H9 (cell line): ENCODE results near the gene AJAP1. TPM values are rescaled to one million over a fixed set of nuclear protein-coding genes. Genes with fewer than 3 reads are reported as not detected.

Experiments
- DNase-seq: peaks from one replicate; pipeline ENCODE4 v3.0.0-alpha.2; 2017
- H2AFZ ChIP-seq: one replicate; pipeline ENCODE4 v1.6.1; 2013; ENCODE audit warnings: mild to moderate bottlenecking, low read length, control low read depth, moderate library complexity
- H2AK5ac ChIP-seq: 2 replicates; pipeline ENCODE4 v1.6.1; 2013; ENCODE audit warnings: low read length, control low read depth, mixed read lengths; ENCODE audit not compliant: insufficient read length
- H2BK120ac ChIP-seq: one replicate; pipeline ENCODE4 v1.6.1; 2013; ENCODE audit warnings: low read depth, mild to moderate bottlenecking, low read length, control low read depth, inconsistent platforms; ENCODE audit not compliant: poor library complexity, severe bottlenecking
- H2BK12ac ChIP-seq: 2 replicates; pipeline ENCODE4 v1.6.1; 2013; ENCODE audit warnings: low read length, control low read depth, mixed read lengths, low read depth; ENCODE audit not compliant: insufficient read length
- H2BK15ac ChIP-seq: 2 replicates; pipeline ENCODE4 v1.6.1; 2013; ENCODE audit warnings: low read depth, low read length, control low read depth
- H2BK20ac ChIP-seq: one replicate; pipeline ENCODE4 v1.6.1; 2013; ENCODE audit warnings: low read depth, mild to moderate bottlenecking, low read length, control low read depth, inconsistent platforms; ENCODE audit not compliant: poor library complexity, severe bottlenecking
- H2BK5ac ChIP-seq: 2 replicates; pipeline ENCODE4 v1.6.1; 2013; ENCODE audit warnings: low read length, control low read depth, mixed read lengths; ENCODE audit not compliant: insufficient read length
- H3K14ac ChIP-seq: 2 replicates; pipeline ENCODE4 v1.6.1; 2013; ENCODE audit warnings: low read length, control low read depth; ENCODE audit not compliant: insufficient read depth
- H3K18ac ChIP-seq: 2 replicates; pipeline ENCODE4 v1.6.1; 2013; ENCODE audit warnings: low read depth, mild to moderate bottlenecking, mixed read lengths, low read length, control low read depth; ENCODE audit not compliant: insufficient read length
- H3K23ac ChIP-seq: 2 replicates; pipeline ENCODE4 v1.6.1; 2013; ENCODE audit warnings: low read length, control low read depth, mixed read lengths, low read depth; ENCODE audit not compliant: insufficient read length
- H3K23me2 ChIP-seq: 2 replicates; pipeline ENCODE4 v1.6.1; 2013; ENCODE audit warnings: low read depth, mild to moderate bottlenecking, mixed read lengths, low read length, control low read depth; ENCODE audit not compliant: insufficient read length, poor library complexity, severe bottlenecking
- H3K27ac ChIP-seq: 2 replicates; pipeline ENCODE4 v1.5.1; 2013; ENCODE audit warnings: low read length, control low read depth, mixed read lengths, low read depth; ENCODE audit not compliant: insufficient read length
- H3K27me3 ChIP-seq: 2 replicates; pipeline ENCODE4 v1.6.1; 2013; ENCODE audit warnings: low read length, control low read depth, inconsistent platforms; ENCODE audit not compliant: insufficient read depth
- H3K4ac ChIP-seq: 2 replicates; pipeline ENCODE4 v1.6.1; 2013; ENCODE audit warnings: low read depth, mild to moderate bottlenecking, control low read depth, inconsistent platforms, low read length, moderate library complexity
- H3K4me1 ChIP-seq: 2 replicates; pipeline ENCODE4 v1.6.1; 2013; ENCODE audit warnings: low read length, control low read depth, inconsistent platforms; ENCODE audit not compliant: insufficient read depth
- H3K4me2 ChIP-seq: 2 replicates; pipeline ENCODE4 v1.6.1; 2013; ENCODE audit warnings: low read length, control low read depth, mixed read lengths; ENCODE audit not compliant: insufficient read length, insufficient read depth
- H3K56ac ChIP-seq: 2 replicates; pipeline ENCODE4 v1.6.1; 2013; ENCODE audit warnings: low read depth, mild to moderate bottlenecking, mixed read lengths, low read length, control low read depth; ENCODE audit not compliant: insufficient read length
- H3K79me1 ChIP-seq: 2 replicates; pipeline ENCODE4 v1.6.1; 2013; ENCODE audit warnings: low read depth, mild to moderate bottlenecking, moderate library complexity, low read length, control low read depth, inconsistent platforms; ENCODE audit not compliant: insufficient read depth, poor library complexity, severe bottlenecking
- H3K79me2 ChIP-seq: 2 replicates; pipeline ENCODE4 v1.6.1; 2013; ENCODE audit warnings: low read length, control low read depth, inconsistent platforms; ENCODE audit not compliant: insufficient read depth
- H3K9ac ChIP-seq: 2 replicates; pipeline ENCODE4 v1.6.1; 2013; ENCODE audit warnings: low read length, control low read depth, mixed read lengths; ENCODE audit not compliant: insufficient read length; ENCODE audit errors: extremely low read depth
- H3K9me3 ChIP-seq: one replicate; pipeline ENCODE4 v1.6.1; 2013; ENCODE audit warnings: low read depth, low read length, inconsistent platforms; ENCODE audit not compliant: control insufficient read depth
- H3T11ph ChIP-seq: one replicate; pipeline ENCODE4 v1.6.1; 2013; ENCODE audit warnings: mild to moderate bottlenecking, low read length, control low read depth, inconsistent platforms
- H4K20me1 ChIP-seq: one replicate; pipeline ENCODE4 v1.6.1; 2013; ENCODE audit not compliant: control insufficient read depth, insufficient read length, insufficient read depth
- H4K5ac ChIP-seq: 2 replicates; pipeline ENCODE4 v1.6.1; 2013; ENCODE audit warnings: low read depth, mild to moderate bottlenecking, mixed read lengths, low read length, control low read depth; ENCODE audit not compliant: insufficient read length
- H4K8ac ChIP-seq: replicated peaks from 2 replicates; pipeline ENCODE4 v1.6.1; 2013; ENCODE audit warnings: low read length, control low read depth, mixed read lengths, low read depth; ENCODE audit not compliant: insufficient read length
- H4K91ac ChIP-seq: 2 replicates; pipeline ENCODE4 v1.6.1; 2013; ENCODE audit warnings: low read depth, mild to moderate bottlenecking, moderate library complexity, mixed read lengths, low read length, control low read depth; ENCODE audit not compliant: insufficient read length
- H3K27ac Mint-ChIP-seq, 3 experiments: 2 replicates in 2 of 3; 3 replicates in 1 of 3; pipeline ENCODE4 v1.8.0; 2020 to 2021; ENCODE audit warnings: mixed read lengths in 3 of 3, mild to moderate bottlenecking in 1 of 3, moderate library complexity in 1 of 3
- H3K27me3 Mint-ChIP-seq: 2 replicates; pipeline ENCODE4 v1.8.0; 2021; ENCODE audit warnings: low read depth, mild to moderate bottlenecking, moderate library complexity, mixed read lengths
- H3K36me3 Mint-ChIP-seq, 3 experiments: 2 replicates in 2 of 3; 3 replicates in 1 of 3; pipeline ENCODE4 v1.8.0; 2020 to 2021; ENCODE audit warnings: low read depth in 3 of 3, mixed read lengths in 3 of 3; ENCODE audit not compliant: insufficient read depth in 1 of 3
- H3K4me1 Mint-ChIP-seq, 2 experiments: 2 replicates each; pipeline ENCODE4 v1.8.0; 2020; ENCODE audit warnings: mixed read lengths in 2 of 2
- H3K4me3 Mint-ChIP-seq, 2 experiments: 2 replicates in 1 of 2; 3 replicates in 1 of 2; pipeline ENCODE4 v1.8.0; 2020 to 2021; ENCODE audit warnings: mild to moderate bottlenecking in 2 of 2, mixed read lengths in 2 of 2, moderate library complexity in 1 of 2
- H3K9me3 Mint-ChIP-seq, 2 experiments: 2 replicates in 1 of 2; 3 replicates in 1 of 2; pipeline ENCODE4 v1.8.0; 2020; ENCODE audit warnings: mild to moderate bottlenecking in 2 of 2, mixed read lengths in 2 of 2, moderate library complexity in 1 of 2
- CTCF ChIP-seq: fragments of 200-600 bp; sonication (generic); conservative IDR thresholded peaks from 3 replicates; pipeline ENCODE4 v1.8.0; 2021; ENCODE audit warnings: antibody characterized with exemption, mild to moderate bottlenecking
- WGBS: extraction: QIAGEN DNeasy Blood & Tissue Kit; methylation state at CpG from one replicate; pipeline ENCODE4 v1.1.7; 2013; ENCODE audit warnings: missing lambda C conversion rate, low lambda C conversion rate, mixed read lengths; ENCODE audit not compliant: insufficient read length; ENCODE audit errors: extremely low coverage; 5-methylcytosine and 5-hydroxymethylcytosine counted together
- total RNA-seq: library from RNA; stranded (reverse); gene quantifications from 2 replicates; pipeline ENCODE4 v1.2.1, GENCODE V29; 2021

AJAP1 gene
- total RNA-seq, 1 experiment from 2014 or later = 8.6 TPM

GRCh38 chr1:4694492-4694891 is 40.1 kb downstream of the AJAP1 start:
- no peak overlapping the region for H3K27ac ChIP-seq
- no peak overlapping the region for H2BK120ac ChIP-seq
- no peak overlapping the region for H3K14ac ChIP-seq
- WGBS = no CpG with 5 or more reads among the region's 9 CpGs
- H3K23me2 ChIP-seq = no peaks in the 10 kb centered on the region
- no peak overlapping the region for H4K91ac ChIP-seq
- H2BK12ac ChIP-seq = no peak overlapping the region
- no peak overlapping the region for H3K4me2 ChIP-seq
- no peak overlapping the region for H3T11ph ChIP-seq
- H3K4me1 Mint-ChIP-seq = peaks cover 0 to 6% of the 10 kb centered on the region in 2 experiments; a peak in 3 of 4 replicates
- H3K23ac ChIP-seq = no peak overlapping the region
- H3K9me3 Mint-ChIP-seq = peaks cover 0 to 7% of the 10 kb centered on the region in 2 experiments; a peak in 3 of 5 replicates
- H3K9me3 ChIP-seq = no peaks in the 10 kb centered on the region
- H4K8ac ChIP-seq = no peak overlapping the region
- peak; percentile 48 for TF ChIP-seq CTCF
- H2BK15ac ChIP-seq = no peak overlapping the region
- no peak overlapping the region; a peak in 1 of 5 replicates for H3K4me3 Mint-ChIP-seq
- H4K5ac ChIP-seq = no peak overlapping the region
- no peaks in the 10 kb centered on the region for H3K27me3 ChIP-seq
- H3K18ac ChIP-seq = no peak overlapping the region
- H4K20me1 ChIP-seq = no peaks in the 10 kb centered on the region
- peak overlapping the region in 1 of 3 experiments; percentile 84; a peak in 2 of 7 replicates for H3K27ac Mint-ChIP-seq
- H3K79me1 ChIP-seq = no peaks in the 10 kb centered on the region
- peaks cover 11% of the 10 kb centered on the region for H3K27me3 Mint-ChIP-seq
- no peak overlapping the region for H3K4ac ChIP-seq
- no peak overlapping the region for H2BK5ac ChIP-seq
- no peak overlapping the region for H3K9ac ChIP-seq
- no peaks in the 10 kb centered on the region for H3K4me1 ChIP-seq
- H3K79me2 ChIP-seq = no peaks in the 10 kb centered on the region
- no peak overlapping the region for H2BK20ac ChIP-seq
- H3K56ac ChIP-seq = no peak overlapping the region
- H2AFZ ChIP-seq = no peak overlapping the region
- H2AK5ac ChIP-seq = no peak overlapping the region
- H3K36me3 Mint-ChIP-seq = peaks cover 0 to 10% (median 0%) of the 10 kb centered on the region in 3 experiments; a peak in 3 of 7 replicates
- DNase-seq = peak; percentile 40
